ENCODE results near the gene ALOX5.

GRCh38 chr10:45456822-45457221 lies 82.8 kb downstream of the ALOX5 start:
- TF ChIP-seq EZH2 (IDR thresholded peaks at IDR 0.05) (no peak), CTCF (IDR thresholded peaks at IDR 0.05 in 2 of 3, conservative IDR thresholded peaks at IDR 0.05 in 1 of 3; ENCODE audit: borderline replicate concordance in 1 of 3, insufficient read depth in 1 of 3, low read depth in 2 of 3, low read length in 2 of 3) (no peak), YY1 (IDR thresholded peaks at IDR 0.05; ENCODE audit: extremely low read depth, insufficient replicate concordance, low read depth, low read length) (no peak), POLR2AphosphoS5 (IDR thresholded peaks at IDR 0.05; ENCODE audit: low read depth, low read length) (no peak), FOSL1 (IDR thresholded peaks at IDR 0.05; ENCODE audit: low read depth) (no peak), REST (IDR thresholded peaks at IDR 0.05; ENCODE audit: low read depth) (no peak), SP1 (IDR thresholded peaks at IDR 0.05; ENCODE audit: low read depth) (no peak), ZBTB33 (IDR thresholded peaks at IDR 0.05; ENCODE audit: extremely low read depth, insufficient replicate concordance, low read length) (no peak), POLR2A (IDR thresholded peaks at IDR 0.05; ENCODE audit: borderline replicate concordance, extremely low read depth, insufficient read depth, insufficient read length) (no peak), EZH2phosphoT487 (IDR thresholded peaks at IDR 0.05; ENCODE audit: borderline replicate concordance) (no peak)

Measured in HCT116 (cell line).